ENCODE measurements around the gene LRP1B.

Gene LRP1B

GRCh38 chr2:142041996-142042395 is 88.8 kb downstream of the LRP1B start:
- no peak for DNase-seq (ENCODE audit: low read depth)

- no peak for DNase-seq (ENCODE audit: low read depth)
Observed at GRCh38 chr2:142041105-142041504, 89.7 kb downstream of the LRP1B start.

GRCh38 chr2:142040556-142040955 is 90.3 kb downstream of the LRP1B start:
- DNase-seq (ENCODE audit: low read depth): no peak

GRCh38 chr2:142038826-142039225 is 92.0 kb downstream of the LRP1B start:
- DNase-seq (ENCODE audit: low read depth): no peak

GRCh38 chr2:142037744-142038143 is 93.1 kb downstream of the LRP1B start:
- DNase-seq (ENCODE audit: low read depth): no peak

- DNase-seq (ENCODE audit: low read depth): no peak
Observed at GRCh38 chr2:142037066-142037465, 93.8 kb downstream of the LRP1B start.

- no peak for DNase-seq (ENCODE audit: low read depth)
Observed at GRCh38 chr2:142033393-142033792, 97.4 kb downstream of the LRP1B start.

- no peak for DNase-seq (ENCODE audit: low read depth)
Observed at GRCh38 chr2:142031656-142032055, 99.2 kb downstream of the LRP1B start.

GRCh38 chr2:142030735-142031134 is 100.1 kb downstream of the LRP1B start:
- no peak for DNase-seq (ENCODE audit: low read depth)

- no peak for DNase-seq (ENCODE audit: low read depth)
Observed at GRCh38 chr2:142029974-142030373, 100.8 kb downstream of the LRP1B start.

- no peak for DNase-seq (ENCODE audit: low read depth)
Observed at GRCh38 chr2:142025394-142025793, 105.4 kb downstream of the LRP1B start.

GRCh38 chr2:142020368-142020767 is 110.4 kb downstream of the LRP1B start:
- DNase-seq (ENCODE audit: low read depth): no peak

GRCh38 chr2:142014536-142014935 is 116.3 kb downstream of the LRP1B start:
- no peak for DNase-seq (ENCODE audit: low read depth)

- DNase-seq (ENCODE audit: low read depth): no peak
Observed at GRCh38 chr2:142012797-142013196, 118.0 kb downstream of the LRP1B start.

- DNase-seq (ENCODE audit: low read depth): no peak
Observed at GRCh38 chr2:142010477-142011270, 120.1 kb downstream of the LRP1B start.

GRCh38 chr2:142008135-142008744 is 122.6 kb downstream of the LRP1B start:
- no peak for DNase-seq (ENCODE audit: low read depth)

GRCh38 chr2:141994066-141994465 is 136.8 kb downstream of the LRP1B start:
- no peak for DNase-seq (ENCODE audit: low read depth)

- no peak for DNase-seq (ENCODE audit: low read depth)
Observed at GRCh38 chr2:141992695-141993094, 138.1 kb downstream of the LRP1B start.

GRCh38 chr2:141968433-141968832 is 162.4 kb downstream of the LRP1B start:
- no peak for DNase-seq (ENCODE audit: low read depth)

GRCh38 chr2:141967980-141968379 is 162.8 kb downstream of the LRP1B start:
- no peak for DNase-seq (ENCODE audit: low read depth)

GRCh38 chr2:141967503-141967902 is 163.3 kb downstream of the LRP1B start:
- DNase-seq (ENCODE audit: low read depth): no peak

- DNase-seq (ENCODE audit: low read depth): no peak
Observed at GRCh38 chr2:141959941-141960340, 170.9 kb downstream of the LRP1B start.

GRCh38 chr2:141959016-141959415 is 171.8 kb downstream of the LRP1B start:
- DNase-seq (ENCODE audit: low read depth): no peak
